Duodenal mucosa (tissue), 2 donors: ENCODE measurements around the gene THAP3.

Experiments
- H3K27ac ChIP-seq: one replicate; pipeline ENCODE4 v1.7.0; 2013; ENCODE audit warnings: low read depth, low read length
- H3K27me3 ChIP-seq, 2 donors: one replicate each; pipeline ENCODE4 v1.7.0; 2013; ENCODE audit warnings: low read length in 2 of 2, control low read depth in 1 of 2; ENCODE audit not compliant: insufficient read depth in 2 of 2, control insufficient read depth in 1 of 2
- H3K36me3 ChIP-seq, 2 donors: one replicate each; pipeline ENCODE4 v1.7.0; 2013; ENCODE audit warnings: low read length in 2 of 2, control low read depth in 1 of 2; ENCODE audit not compliant: insufficient read depth in 2 of 2, control insufficient read depth in 1 of 2
- H3K4me1 ChIP-seq, 2 donors: one replicate each; pipeline ENCODE4 v1.7.0; 2013; ENCODE audit warnings: low read length in 2 of 2, control low read depth in 1 of 2; ENCODE audit not compliant: insufficient read depth in 2 of 2, control insufficient read depth in 1 of 2
- H3K4me3 ChIP-seq, 2 donors: one replicate each; pipeline ENCODE4 v1.7.0; 2013; ENCODE audit warnings: low read length in 2 of 2, low read depth in 1 of 2
- H3K9ac ChIP-seq, 2 donors: one replicate each; pipeline ENCODE4 v1.7.0; 2013; ENCODE audit warnings: low read length in 2 of 2, low read depth in 1 of 2
- H3K9me3 ChIP-seq, 2 donors: one replicate each; pipeline ENCODE4 v1.7.0; 2013; ENCODE audit warnings: low read length in 2 of 2, control low read depth in 1 of 2; ENCODE audit not compliant: control insufficient read depth in 1 of 2

The THAP3 gene

GRCh38 chr1:6675941-6676340 is 51.3 kb downstream of the THAP3 start:
- Histone ChIP-seq H3K27me3 (no peaks in the 10 kb centered on the region), H3K27ac (no peak overlapping the region), H3K9ac (no peak overlapping the region), H3K4me1 (no peaks in the 10 kb centered on the region), H3K4me3 (no peak overlapping the region), H3K9me3 (no peaks in the 10 kb centered on the region), H3K36me3 (peaks cover 19 to 63% of the 10 kb centered on the region in 2 donors)
